ENCODE results near the gene MCM6. TPM values are rescaled to one million over a fixed set of nuclear protein-coding genes. Genes with fewer than 3 reads are reported as not detected.

MCM6 gene
- total and polyA plus RNA-seq, 8 donors, result 1.8 to 41.1 (median 8.5) TPM

DNA sequence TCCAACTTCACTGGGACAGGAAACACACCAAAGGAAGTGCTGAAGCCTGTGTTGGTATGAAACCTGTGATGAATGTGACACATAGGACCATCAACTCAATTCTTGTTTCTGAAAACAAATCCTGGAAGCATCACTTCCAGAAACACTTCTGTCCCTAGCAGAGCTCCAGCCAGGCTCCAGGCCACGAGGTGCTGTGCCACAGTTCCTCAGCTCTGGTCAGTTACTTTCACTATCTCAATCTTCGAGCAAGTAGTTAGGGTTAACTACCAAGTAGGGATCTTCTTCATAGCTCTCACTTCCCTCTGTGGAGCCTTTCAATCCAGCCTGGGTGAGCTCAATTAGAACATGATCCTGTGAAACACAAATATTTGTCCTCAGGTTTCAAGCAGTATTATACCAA lies 35.6 kb downstream of the MCM6 start:
- peaks cover 3 to 37% (median 36%) of the 10 kb centered on the region in 4 donors for H3K36me3 ChIP-seq

DNA sequence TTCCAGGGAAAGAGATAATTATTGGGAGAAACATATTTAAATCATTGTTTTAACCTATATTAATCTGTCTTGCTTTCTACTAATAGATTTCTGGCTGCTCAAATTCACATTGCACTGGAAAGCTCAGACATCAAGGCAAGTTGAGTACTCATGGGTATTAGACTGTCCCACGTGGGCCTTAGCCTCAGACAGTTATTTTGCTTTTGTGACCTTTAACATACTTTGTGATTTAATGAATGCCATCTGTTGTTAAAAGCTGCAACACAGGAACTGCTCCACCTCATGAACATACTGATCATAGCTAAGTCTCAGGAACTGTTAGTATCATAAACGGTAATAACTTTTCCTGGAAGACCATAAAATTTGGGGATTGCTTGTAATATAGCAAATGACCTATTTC lies 36.5 kb downstream of the MCM6 start:
- peak in 1 of 2 donors; percentile 22 for DNase-seq
- 37 to 67% (median 52%) methylated on average over 2 of the region's 2 CpGs for WGBS, 5 donors
- TF ChIP-seq, protein P1, sequence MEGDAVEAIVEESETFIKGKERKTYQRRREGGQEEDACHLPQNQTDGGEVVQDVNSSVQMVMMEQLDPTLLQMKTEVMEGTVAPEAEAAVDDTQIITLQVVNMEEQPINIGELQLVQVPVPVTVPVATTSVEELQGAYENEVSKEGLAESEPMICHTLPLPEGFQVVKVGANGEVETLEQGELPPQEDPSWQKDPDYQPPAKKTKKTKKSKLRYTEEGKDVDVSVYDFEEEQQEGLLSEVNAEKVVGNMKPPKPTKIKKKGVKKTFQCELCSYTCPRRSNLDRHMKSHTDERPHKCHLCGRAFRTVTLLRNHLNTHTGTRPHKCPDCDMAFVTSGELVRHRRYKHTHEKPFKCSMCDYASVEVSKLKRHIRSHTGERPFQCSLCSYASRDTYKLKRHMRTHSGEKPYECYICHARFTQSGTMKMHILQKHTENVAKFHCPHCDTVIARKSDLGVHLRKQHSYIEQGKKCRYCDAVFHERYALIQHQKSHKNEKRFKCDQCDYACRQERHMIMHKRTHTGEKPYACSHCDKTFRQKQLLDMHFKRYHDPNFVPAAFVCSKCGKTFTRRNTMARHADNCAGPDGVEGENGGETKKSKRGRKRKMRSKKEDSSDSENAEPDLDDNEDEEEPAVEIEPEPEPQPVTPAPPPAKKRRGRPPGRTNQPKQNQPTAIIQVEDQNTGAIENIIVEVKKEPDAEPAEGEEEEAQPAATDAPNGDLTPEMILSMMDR (IDR thresholded peaks at IDR 0.05), result no peak
- TF ChIP-seq EP300 (IDR thresholded peaks at IDR 0.05), result no peak
- TF ChIP-seq POLR2A (IDR thresholded peaks at IDR 0.05), result no peak
- TF ChIP-seq POLR2AphosphoS5 (IDR thresholded peaks at IDR 0.05), result no peak
- Histone ChIP-seq H3K4me1 (peaks cover 0 to 10% (median 0%) of the 10 kb centered on the region in 4 donors), H3K4me3 (no peak overlapping the region), H3K9me3 (no peaks in the 10 kb centered on the region), H3K27ac (peak overlapping the region in 2 of 5 donors; percentile 19 to 55), H3K27me3 (no peaks in the 10 kb centered on the region), H3K36me3 (peaks cover 3 to 28% (median 27%) of the 10 kb centered on the region in 4 donors)
- intact Hi-C loops (cut with DNase I; ENCODE audit: low total_unique reads), result no loop called here

More for the DNA sequence above, 35.6 kb downstream of the MCM6 start:
- Histone ChIP-seq H3K27me3 (no peaks in the 10 kb centered on the region), H3K27ac (peak overlapping the region in 2 of 5 donors; percentile 19 to 55), H3K4me3 (no peak overlapping the region), H3K4me1 (peaks cover 0 to 10% (median 0%) of the 10 kb centered on the region in 4 donors), H3K9me3 (no peaks in the 10 kb centered on the region)
- intact Hi-C loops (cut with DNase I; ENCODE audit: low total_unique reads), result no loop called here
- DNase-seq, result peak in 1 of 2 donors; percentile 23
- no peak for TF ChIP-seq POLR2AphosphoS5 (IDR thresholded peaks at IDR 0.05)
- TF ChIP-seq POLR2A (IDR thresholded peaks at IDR 0.05), result no peak
- TF ChIP-seq, protein P1 (IDR thresholded peaks at IDR 0.05), result no peak
- no peak for TF ChIP-seq EP300 (IDR thresholded peaks at IDR 0.05)
- WGBS, 5 donors, result 56 to 72% (median 60%) methylated on average over 2 of the region's 2 CpGs

DNA sequence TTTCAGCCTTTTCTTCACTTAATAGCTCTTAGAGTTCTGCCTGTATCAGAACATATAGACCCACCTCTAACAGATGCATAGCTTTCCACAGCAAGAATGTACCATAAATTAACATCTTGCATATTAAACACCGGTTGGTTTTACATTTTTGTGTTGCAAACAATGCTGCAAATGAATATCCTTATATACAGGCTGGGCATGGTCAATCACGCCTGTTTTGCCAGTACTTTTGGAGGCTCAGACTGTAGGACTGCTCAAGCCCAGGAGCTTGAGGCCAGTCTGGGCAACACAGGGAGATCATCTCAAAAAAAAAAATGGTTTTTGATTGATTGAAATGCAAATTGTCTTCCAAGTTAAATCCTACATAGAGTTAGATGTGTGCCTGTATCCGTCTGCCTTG lies 37.7 kb downstream of the MCM6 start:
- Histone ChIP-seq H3K27me3 (no peaks in the 10 kb centered on the region), H3K9me3 (no peaks in the 10 kb centered on the region), H3K27ac (no peak overlapping the region), H3K4me1 (peaks cover 0 to 10% (median 0%) of the 10 kb centered on the region in 4 donors), H3K4me3 (no peak overlapping the region), H3K36me3 (peaks cover under 1 to 16% (median 15%) of the 10 kb centered on the region in 4 donors)
- 89 to 95% (median 93%) methylated on average over 3 of the region's 3 CpGs for whole genome bisulfite sequencing, 5 donors
- no peak for TF ChIP-seq EP300 (IDR thresholded peaks at IDR 0.05)
- no peak for TF ChIP-seq POLR2A (IDR thresholded peaks at IDR 0.05)
- TF ChIP-seq, protein P1 (IDR thresholded peaks at IDR 0.05), result no peak
- TF ChIP-seq POLR2AphosphoS5 (IDR thresholded peaks at IDR 0.05), result no peak
- DNase-seq, result no peak
- intact Hi-C loops (cut with DNase I; ENCODE audit: low total_unique reads), result no loop called here

DNA sequence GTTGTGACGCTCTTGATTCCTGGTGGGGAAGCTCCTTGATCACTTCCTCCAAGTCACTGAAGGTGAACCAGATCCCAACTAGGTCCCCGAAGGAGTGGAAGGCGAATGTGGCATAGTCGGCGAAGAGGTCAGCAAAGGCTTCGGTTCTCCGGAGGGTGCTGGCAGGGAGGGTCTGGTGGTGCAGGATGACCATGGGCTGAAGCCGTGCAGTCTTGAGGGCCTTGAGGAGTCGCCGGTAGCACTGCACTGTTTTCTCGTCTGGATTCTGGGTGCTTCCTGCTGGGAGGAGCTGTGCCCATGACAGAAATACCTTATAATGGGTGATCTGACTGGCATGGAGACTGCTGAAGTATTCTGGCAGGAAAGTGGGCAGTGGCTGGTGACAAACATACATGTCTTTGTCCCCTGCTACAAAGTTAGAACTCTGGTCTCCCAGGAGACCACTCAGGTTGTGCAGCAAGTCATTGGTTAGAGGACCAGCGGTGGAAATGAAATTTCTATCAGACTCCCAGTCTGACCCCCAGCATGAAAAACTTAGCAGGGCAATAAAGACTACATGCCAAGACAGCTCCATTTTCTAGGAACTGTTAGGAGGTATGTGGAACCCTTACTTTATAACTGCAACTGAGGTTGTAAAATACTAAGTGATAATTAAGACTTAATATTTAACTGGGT lies 39.5 kb downstream of the MCM6 start, which contains the start of gene LCT:
Gene LCT (minus strand): TSS at position 589 of the 675 bp plus-strand sequence. CDS start 15 bp downstream, at position 574.
- H3K27me3 ChIP-seq, result no peaks in the 10 kb centered on the region
- H3K27ac ChIP-seq, result no peak within 1 kb of the TSS
- H3K36me3 ChIP-seq, result peaks cover 0 to under 1% (median 0%) of the 10 kb centered on the region in 4 donors
- no peaks in the 10 kb centered on the region for H3K9me3 ChIP-seq
- DNase-seq, result no peak
- intact Hi-C loops (cut with DNase I; ENCODE audit: low total_unique reads), result no loop called here
- 91 to 96% (median 95%) methylated on average over 12 of the region's 12 CpGs for WGBS, 5 donors
- TF ChIP-seq, protein P1 (IDR thresholded peaks at IDR 0.05), result no peak
- TF ChIP-seq POLR2A (IDR thresholded peaks at IDR 0.05), result no peak
- TF ChIP-seq POLR2AphosphoS5 (IDR thresholded peaks at IDR 0.05), result no peak
- TF ChIP-seq EP300 (IDR thresholded peaks at IDR 0.05), result no peak
- H3K4me1 ChIP-seq, result peaks cover 0 to 10% (median 0%) of the 10 kb centered on the region in 4 donors
- H3K4me3 ChIP-seq, result no peak within 1 kb of the TSS
